Progenitor cell of endocrine pancreas (in vitro differentiated cells): ENCODE results near the gene SLC2A14. TPM values are rescaled to one million over a fixed set of nuclear protein-coding genes. Genes with fewer than 3 reads are reported as not detected.
"Not testable (repeated sequence)": the region's sequence is repeated elsewhere in the genome, so short reads cannot be mapped to it uniquely, and the experiment has no call there.

Source experiments
- DNase-seq: peaks from one replicate; pipeline ENCODE4 v3.0.0; 2021; ENCODE audit warnings: low spot score; ENCODE audit not compliant: unreplicated experiment
- H3K27ac Mint-ChIP-seq: 2 replicates; pipeline ENCODE4 v1.8.0; 2021; ENCODE audit warnings: mild to moderate bottlenecking, moderate library complexity, mixed read lengths
- H3K27me3 Mint-ChIP-seq: 2 replicates; pipeline ENCODE4 v1.8.0; 2021; ENCODE audit warnings: mixed read lengths
- H3K36me3 Mint-ChIP-seq: 2 replicates; pipeline ENCODE4 v1.8.0; 2022; ENCODE audit warnings: mixed read lengths; ENCODE audit not compliant: insufficient read depth
- H3K4me1 Mint-ChIP-seq: 2 replicates; pipeline ENCODE4 v1.8.0; 2021; ENCODE audit warnings: low read depth, mixed read lengths
- H3K4me3 Mint-ChIP-seq: 2 replicates; pipeline ENCODE4 v1.8.0; 2021; ENCODE audit warnings: low read depth, mild to moderate bottlenecking, moderate library complexity, mixed read lengths
- H3K9me3 Mint-ChIP-seq: 2 replicates; pipeline ENCODE4 v1.8.0; 2021; ENCODE audit warnings: low read depth, mixed read lengths
- long read RNA-seq: library from polyadenylated mRNA; unstranded; transcript quantifications from one replicate; pipeline ENCODE4 v2.0.0, GENCODE V29; 2020
- total RNA-seq: library from RNA; stranded (reverse); gene quantifications from 2 replicates; pipeline ENCODE4 v1.2.1, GENCODE V29; 2021
- TF ChIP-seq, protein P1 (sequence below): fragments of 200-600 bp; sonication (generic); IDR thresholded peaks from one replicate; pipeline ENCODE4 v1.5.0; 2021; ENCODE audit warnings: antibody characterized with exemption, mild to moderate bottlenecking; ENCODE audit not compliant: unreplicated experiment

Gene SLC2A14
- 14.5 and 18.6 TPM in 2 replicates for total RNA-seq
- long read RNA-seq, transcript SLC2A14-213 (10 exons, 1,873 nt): major isoform, 10 of 33 reads
- long read RNA-seq, partial matches to known transcripts: 4 of 33 reads
- long read RNA-seq, other reads (novel, unspliced or antisense): 19 of 33 reads

DNA sequence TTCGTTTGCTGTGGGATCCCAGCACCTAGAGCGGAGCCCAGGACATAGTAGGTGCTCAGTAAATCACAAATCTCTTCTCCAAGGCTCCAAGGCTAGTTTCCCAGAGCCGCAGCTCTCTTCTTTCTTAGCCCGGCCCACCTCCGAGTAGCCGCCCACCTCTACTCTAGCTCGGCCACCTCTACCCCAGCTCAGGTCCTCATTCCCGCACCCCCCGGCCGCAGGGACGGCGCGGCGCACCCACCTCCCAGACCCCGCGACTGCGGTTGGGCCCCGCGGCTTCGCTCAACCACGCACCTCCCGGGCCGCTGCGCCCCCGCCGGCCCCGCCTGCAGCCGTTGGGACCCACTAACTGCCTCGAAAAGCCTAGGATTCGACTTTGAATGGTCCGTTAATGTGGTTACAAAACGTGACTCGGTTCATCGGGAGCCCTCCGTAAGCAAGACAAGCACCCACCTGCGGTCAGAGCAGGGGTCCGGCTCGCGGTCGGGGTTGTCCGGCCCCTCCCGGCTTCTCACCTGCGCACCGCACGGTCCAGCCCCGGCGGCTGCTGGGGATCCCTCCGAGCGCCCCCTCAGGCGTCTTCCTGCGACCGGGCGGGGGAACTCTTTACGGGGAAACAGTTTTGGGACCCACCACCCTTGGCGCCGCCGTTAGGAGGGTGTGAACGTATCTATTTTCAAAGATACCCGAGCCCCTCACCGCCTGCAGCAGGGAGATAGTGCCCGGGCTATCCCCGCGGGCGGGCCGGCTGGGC lies at the start of gene SLC2A14:
TSS of gene SLC2A14 (minus strand) at position 350 of the 754 bp plus-strand sequence. CDS start 3,035 bp downstream, outside the sequence.
- Mint-ChIP-seq H3K4me3 (peak within 1 kb of the TSS; percentile 5), H3K27ac (no peak within 1 kb of the TSS), H3K27me3 (peaks cover 10% of the 10 kb centered on the region), H3K4me1 (peaks cover 9% of the 10 kb centered on the region), H3K9me3 (peaks cover 4% of the 10 kb centered on the region), H3K36me3 (peaks cover 10% of the 10 kb centered on the region)
- no peak for DNase-seq
- TF ChIP-seq, protein P1, sequence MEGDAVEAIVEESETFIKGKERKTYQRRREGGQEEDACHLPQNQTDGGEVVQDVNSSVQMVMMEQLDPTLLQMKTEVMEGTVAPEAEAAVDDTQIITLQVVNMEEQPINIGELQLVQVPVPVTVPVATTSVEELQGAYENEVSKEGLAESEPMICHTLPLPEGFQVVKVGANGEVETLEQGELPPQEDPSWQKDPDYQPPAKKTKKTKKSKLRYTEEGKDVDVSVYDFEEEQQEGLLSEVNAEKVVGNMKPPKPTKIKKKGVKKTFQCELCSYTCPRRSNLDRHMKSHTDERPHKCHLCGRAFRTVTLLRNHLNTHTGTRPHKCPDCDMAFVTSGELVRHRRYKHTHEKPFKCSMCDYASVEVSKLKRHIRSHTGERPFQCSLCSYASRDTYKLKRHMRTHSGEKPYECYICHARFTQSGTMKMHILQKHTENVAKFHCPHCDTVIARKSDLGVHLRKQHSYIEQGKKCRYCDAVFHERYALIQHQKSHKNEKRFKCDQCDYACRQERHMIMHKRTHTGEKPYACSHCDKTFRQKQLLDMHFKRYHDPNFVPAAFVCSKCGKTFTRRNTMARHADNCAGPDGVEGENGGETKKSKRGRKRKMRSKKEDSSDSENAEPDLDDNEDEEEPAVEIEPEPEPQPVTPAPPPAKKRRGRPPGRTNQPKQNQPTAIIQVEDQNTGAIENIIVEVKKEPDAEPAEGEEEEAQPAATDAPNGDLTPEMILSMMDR: no peak

DNA sequence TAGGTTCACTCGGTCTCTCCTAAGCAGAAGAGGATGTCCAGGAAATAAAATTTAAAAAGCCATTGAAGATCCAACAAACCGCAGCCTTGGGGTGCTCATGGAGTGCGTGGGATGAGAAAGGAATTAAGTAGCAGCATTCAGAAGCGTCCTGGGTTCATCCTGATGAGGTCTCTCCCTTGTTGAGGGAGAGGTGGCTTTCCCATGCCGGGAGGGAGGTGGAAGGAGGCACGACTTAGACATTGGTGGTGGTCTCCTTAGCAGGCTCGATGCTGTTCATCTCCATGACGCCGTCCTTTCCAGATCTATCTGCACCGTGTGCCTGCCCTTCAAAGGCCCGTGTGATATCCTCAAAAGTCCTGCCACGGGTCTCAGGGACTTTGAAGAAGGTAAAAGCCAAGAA lies 48.5 kb upstream of the SLC2A14 start:
- not testable (repeated sequence) for H3K4me1 Mint-ChIP-seq, H3K4me3 Mint-ChIP-seq

DNA sequence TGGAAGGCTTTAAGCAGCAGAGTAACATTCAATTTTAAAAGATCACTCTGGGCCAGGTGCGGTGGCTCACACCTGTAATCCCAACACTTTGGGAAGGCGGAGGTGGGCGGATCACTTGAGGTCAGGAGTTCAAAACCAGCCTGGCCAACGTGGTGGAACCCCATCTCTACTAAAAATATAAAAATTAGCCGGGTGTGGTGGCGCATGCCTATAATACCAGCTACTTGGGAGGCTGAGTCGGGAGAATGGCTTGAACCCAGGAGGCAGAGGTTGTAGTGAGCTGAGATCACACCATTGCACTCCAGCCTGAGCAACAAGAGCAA lies 45.5 kb upstream of the SLC2A14 start:
- H3K4me3 Mint-ChIP-seq, DNase-seq, H3K27me3 Mint-ChIP-seq, H3K4me1 Mint-ChIP-seq, H3K27ac Mint-ChIP-seq, H3K9me3 Mint-ChIP-seq, H3K36me3 Mint-ChIP-seq: not testable (repeated sequence)

More for the DNA sequence above, 48.5 kb upstream of the SLC2A14 start:
- H3K27me3 Mint-ChIP-seq, H3K9me3 Mint-ChIP-seq, H3K36me3 Mint-ChIP-seq, H3K27ac Mint-ChIP-seq, DNase-seq: not testable (repeated sequence)

DNA sequence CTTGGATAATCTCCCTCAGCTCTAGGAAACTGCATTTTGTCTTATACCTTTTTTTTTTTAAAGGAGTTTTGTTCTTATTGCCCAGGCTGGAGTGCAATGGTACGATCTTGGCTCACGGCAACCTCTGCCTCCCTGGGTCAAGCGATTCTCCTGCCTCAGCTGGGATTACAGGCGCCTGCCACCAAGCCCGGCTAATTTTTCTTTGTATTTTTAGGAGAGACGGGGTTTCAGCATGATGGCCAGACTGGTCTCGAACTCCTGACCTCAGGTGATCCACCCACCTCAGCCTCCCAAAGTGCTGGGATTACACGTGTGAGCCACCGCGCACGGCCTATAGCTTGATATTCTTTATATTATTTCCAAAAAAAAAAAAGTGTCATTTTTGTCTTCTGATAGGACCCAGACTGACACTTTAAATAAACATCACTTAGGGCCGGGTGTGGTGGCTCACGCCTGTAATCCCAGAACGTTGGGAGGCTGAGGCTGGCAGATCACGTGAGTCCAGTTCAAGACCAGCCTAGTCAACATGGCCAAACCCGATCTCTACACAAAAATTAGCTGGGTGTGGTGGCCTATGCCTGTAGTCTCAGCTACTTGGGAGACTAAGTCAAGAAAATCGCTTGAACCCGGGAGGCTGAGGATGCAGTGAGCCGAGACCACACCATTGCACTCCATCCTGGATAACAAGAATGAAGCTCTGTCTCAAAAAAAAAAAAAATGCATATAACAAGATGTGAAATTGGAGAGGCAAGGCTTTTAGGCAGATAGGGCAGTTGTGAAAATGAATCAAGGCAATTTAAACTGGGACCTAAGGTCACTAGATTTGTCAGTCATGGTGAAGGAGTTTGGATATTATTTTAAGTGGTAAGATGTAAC lies 44.9 kb upstream of the SLC2A14 start:
- DNase-seq: no peak
- Mint-ChIP-seq H3K4me1 (no peaks in the 10 kb centered on the region), H3K4me3 (no peak overlapping the region), H3K9me3 (no peaks in the 10 kb centered on the region), H3K36me3 (peaks cover 1% of the 10 kb centered on the region), H3K27me3 (no peaks in the 10 kb centered on the region), H3K27ac (no peak overlapping the region)
- TF ChIP-seq, protein P1: no peak

DNA sequence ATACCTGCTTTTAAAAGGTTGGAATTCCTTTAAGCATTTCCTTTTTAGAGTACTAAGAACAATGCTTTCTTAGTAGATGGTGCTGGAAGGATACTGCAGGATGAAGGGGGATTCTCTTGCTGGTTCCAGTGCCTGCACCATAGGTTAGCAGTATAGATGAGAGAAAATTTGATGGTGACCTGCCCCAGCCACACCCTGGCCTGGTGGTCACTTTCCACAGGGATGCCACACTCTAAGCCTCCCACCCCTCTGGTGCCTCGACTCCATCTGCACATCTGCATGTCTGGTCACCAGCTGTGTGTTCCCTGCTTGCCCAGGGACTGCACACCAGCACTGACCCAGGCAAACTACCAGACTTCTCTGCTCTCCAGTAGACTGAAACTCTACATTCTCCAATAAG lies 44.2 kb upstream of the SLC2A14 start:
- no peak overlapping the region for H3K4me3 Mint-ChIP-seq
- H3K9me3 Mint-ChIP-seq: no peaks in the 10 kb centered on the region
- no peaks in the 10 kb centered on the region for H3K4me1 Mint-ChIP-seq
- DNase-seq: no peak
- TF ChIP-seq, protein P1: no peak
- H3K27ac Mint-ChIP-seq: no peak overlapping the region
- no peaks in the 10 kb centered on the region for H3K27me3 Mint-ChIP-seq
- peaks cover 1% of the 10 kb centered on the region for H3K36me3 Mint-ChIP-seq

DNA sequence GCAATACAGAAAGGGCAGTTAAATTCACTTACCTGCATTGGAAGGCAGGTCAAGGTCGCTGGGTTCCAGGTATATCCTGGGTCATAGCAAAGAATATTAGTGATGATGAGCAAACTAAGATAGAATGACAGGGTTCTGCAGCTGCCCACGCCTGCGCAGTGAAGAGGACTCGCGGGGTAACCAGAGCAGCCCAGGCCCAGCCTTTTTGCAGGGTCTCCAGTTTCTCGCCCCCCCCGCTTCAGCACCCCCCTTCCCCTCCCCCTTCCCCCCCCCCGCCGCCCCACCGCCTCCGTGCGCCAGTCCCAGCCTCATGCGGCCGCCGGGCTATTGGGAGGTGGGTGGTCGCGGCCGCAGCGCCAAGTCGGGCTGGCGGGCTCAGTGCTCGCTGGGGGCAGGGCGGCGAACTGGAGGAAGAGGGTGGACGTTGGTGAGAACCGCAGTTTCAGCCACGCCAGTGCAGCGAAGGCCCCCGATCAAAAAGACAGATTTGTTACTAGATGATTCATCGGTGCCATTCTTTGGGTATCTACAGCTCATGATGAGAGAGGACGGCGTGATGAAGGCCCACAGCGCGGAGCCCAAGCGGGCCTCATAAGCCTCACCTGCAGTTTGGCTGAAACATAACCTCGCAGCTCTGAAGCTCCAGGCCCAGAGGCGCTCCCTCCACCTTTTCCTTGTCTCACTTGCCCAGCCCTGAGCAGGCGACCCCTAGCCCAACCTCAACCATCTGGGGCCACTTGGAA lies 43.1 kb upstream of the SLC2A14 start:
- no peaks in the 10 kb centered on the region for H3K27me3 Mint-ChIP-seq
- no peak overlapping the region for H3K4me3 Mint-ChIP-seq
- TF ChIP-seq, protein P1: no peak
- no peak overlapping the region for H3K27ac Mint-ChIP-seq
- H3K9me3 Mint-ChIP-seq: no peaks in the 10 kb centered on the region
- H3K4me1 Mint-ChIP-seq: no peaks in the 10 kb centered on the region
- H3K36me3 Mint-ChIP-seq: peaks cover 1% of the 10 kb centered on the region
- no peak for DNase-seq

DNA sequence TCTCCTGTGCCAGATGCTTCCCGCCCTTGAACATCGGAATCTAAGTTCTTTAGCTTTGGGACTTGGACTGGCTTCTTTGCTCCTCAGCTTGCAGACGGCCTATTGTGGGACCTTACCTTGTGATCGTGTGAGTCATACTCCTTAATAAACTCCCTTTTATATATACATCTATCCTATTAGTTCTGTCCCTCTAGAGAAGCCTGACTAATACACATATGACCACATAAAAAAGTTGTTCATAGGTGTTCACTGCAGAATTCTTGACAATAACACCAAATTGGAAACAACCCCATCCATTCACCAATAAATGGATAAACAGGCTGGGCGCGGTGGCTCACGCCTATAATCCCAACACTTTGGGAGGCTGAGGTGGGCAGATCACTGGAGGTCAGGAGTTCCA lies 37.4 kb upstream of the SLC2A14 start:
- not testable (repeated sequence) for H3K36me3 Mint-ChIP-seq, H3K9me3 Mint-ChIP-seq, H3K4me3 Mint-ChIP-seq, DNase-seq, H3K27me3 Mint-ChIP-seq
- Mint-ChIP-seq H3K4me1 (peaks cover 23% of the 10 kb centered on the region), H3K27ac (peak overlapping the region; percentile 50)
